ENCODE measurements around the gene PCDHB1. TPM values are rescaled to one million over a fixed set of nuclear protein-coding genes. Genes with fewer than 3 reads are reported as not detected.

Gene PCDHB1
- total RNA-seq, 1 experiment from 2014 or later: not detected

DNA sequence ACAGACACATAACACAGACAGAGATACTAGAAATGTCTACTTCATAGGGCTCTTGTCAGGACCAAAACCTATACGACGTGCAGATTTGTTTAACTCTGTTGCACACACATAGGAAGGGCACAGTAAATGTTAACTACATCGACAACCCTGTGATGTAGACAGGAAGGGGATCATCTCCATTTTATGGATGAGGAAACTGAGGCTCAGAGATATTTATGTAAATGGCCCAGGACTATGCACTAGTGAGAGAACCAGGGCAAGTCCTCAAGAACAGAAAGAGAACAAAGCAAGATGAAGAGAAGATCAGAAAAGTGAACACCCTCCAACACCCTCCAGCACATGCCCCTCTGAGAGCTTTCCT lies 48.6 kb upstream of the PCDHB1 start:
- peaks cover 16% of the 10 kb centered on the region; the same call in 1 of the 2 replicates for H3K4me1 ChIP-seq (replicated peaks; ENCODE audit: insufficient read depth)
- peaks cover 9% of the 10 kb centered on the region; the same call in 1 of the 2 replicates for H3F3A ChIP-seq (ENCODE audit: insufficient read depth, low read depth)
- no peaks in the 10 kb centered on the region for H3K79me2 ChIP-seq (ENCODE audit: low read depth)
- no peaks in the 10 kb centered on the region for H3K27me3 ChIP-seq (ENCODE audit: insufficient read depth, low read depth)
- POLR2A ChIA-PET (ENCODE audit: unreplicated experiment): no interaction called here
- H4K20me1 ChIP-seq (ENCODE audit: insufficient read depth): no peaks in the 10 kb centered on the region
- no peak for TF ChIP-seq EZH2 (IDR thresholded peaks at IDR 0.05; ENCODE audit: low read depth)
- TF ChIP-seq, protein P1, sequence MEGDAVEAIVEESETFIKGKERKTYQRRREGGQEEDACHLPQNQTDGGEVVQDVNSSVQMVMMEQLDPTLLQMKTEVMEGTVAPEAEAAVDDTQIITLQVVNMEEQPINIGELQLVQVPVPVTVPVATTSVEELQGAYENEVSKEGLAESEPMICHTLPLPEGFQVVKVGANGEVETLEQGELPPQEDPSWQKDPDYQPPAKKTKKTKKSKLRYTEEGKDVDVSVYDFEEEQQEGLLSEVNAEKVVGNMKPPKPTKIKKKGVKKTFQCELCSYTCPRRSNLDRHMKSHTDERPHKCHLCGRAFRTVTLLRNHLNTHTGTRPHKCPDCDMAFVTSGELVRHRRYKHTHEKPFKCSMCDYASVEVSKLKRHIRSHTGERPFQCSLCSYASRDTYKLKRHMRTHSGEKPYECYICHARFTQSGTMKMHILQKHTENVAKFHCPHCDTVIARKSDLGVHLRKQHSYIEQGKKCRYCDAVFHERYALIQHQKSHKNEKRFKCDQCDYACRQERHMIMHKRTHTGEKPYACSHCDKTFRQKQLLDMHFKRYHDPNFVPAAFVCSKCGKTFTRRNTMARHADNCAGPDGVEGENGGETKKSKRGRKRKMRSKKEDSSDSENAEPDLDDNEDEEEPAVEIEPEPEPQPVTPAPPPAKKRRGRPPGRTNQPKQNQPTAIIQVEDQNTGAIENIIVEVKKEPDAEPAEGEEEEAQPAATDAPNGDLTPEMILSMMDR (conservative IDR thresholded peaks at IDR 0.05): no peak
- DNase-seq: no peak
- BruUV-seq (replicated peaks): no TSS peak
- no peaks in the 10 kb centered on the region; the same call in 1 of the 2 replicates for H3K9me2 ChIP-seq (ENCODE audit: insufficient read depth)
- intact Hi-C loops (cut with micrococcal nuclease; ENCODE audit: unreplicated experiment): no loop called here
- CTCF ChIA-PET: no interaction called here
- H3K9me3 ChIP-seq (ENCODE audit: insufficient read depth, low read depth): no peaks in the 10 kb centered on the region
- no peak overlapping the region for H3K4me3 ChIP-seq
- H3K36me3 ChIP-seq (ENCODE audit: low read depth): no peaks in the 10 kb centered on the region
- no peak overlapping the region for H3K27ac ChIP-seq
- H2AFZ ChIP-seq: no peak overlapping the region
- H3K4me2 ChIP-seq: no peak overlapping the region

DNA sequence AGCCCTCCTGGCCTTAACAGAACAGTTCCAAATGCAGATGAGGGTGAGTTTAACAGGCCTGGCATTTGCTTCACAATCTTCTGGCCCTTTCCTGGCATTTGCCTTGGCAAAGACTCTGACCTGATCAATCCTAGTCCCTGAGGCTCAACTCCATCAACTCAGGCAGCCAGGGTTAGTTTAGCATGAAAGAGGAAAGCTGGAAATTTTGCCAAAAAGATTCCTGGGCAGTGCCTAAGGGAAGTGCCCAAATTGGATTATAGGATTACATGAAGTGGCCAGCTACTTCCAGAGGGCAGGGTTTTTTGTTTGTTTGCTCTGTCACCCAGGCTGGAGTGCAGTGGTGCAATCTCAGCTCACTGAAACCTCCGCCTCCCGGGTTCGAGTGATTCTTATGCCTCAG lies 48.1 kb upstream of the PCDHB1 start:
- H3K9me3 ChIP-seq (ENCODE audit: insufficient read depth, low read depth): no peaks in the 10 kb centered on the region
- H3K4me3 ChIP-seq: no peak overlapping the region
- H3K9me2 ChIP-seq (ENCODE audit: insufficient read depth): no peaks in the 10 kb centered on the region; the same call in 1 of the 2 replicates
- no TSS peak for BruUV-seq (replicated peaks)
- no peak overlapping the region for H2AFZ ChIP-seq
- peaks cover 9% of the 10 kb centered on the region; the same call in 1 of the 2 replicates for H3F3A ChIP-seq (ENCODE audit: insufficient read depth, low read depth)
- CTCF ChIA-PET: no interaction called here
- POLR2A ChIA-PET (ENCODE audit: unreplicated experiment): no interaction called here
- peaks cover 16% of the 10 kb centered on the region; the same call in 1 of the 2 replicates for H3K4me1 ChIP-seq (replicated peaks; ENCODE audit: insufficient read depth)
- no peak overlapping the region for H3K4me2 ChIP-seq
- H3K27me3 ChIP-seq (ENCODE audit: insufficient read depth, low read depth): no peaks in the 10 kb centered on the region
- DNase-seq: no peak
- TF ChIP-seq, protein P1 (conservative IDR thresholded peaks at IDR 0.05): no peak
- TF ChIP-seq EZH2 (IDR thresholded peaks at IDR 0.05; ENCODE audit: low read depth): no peak
- peak overlapping the region; percentile 69 for H3K27ac ChIP-seq
- no peaks in the 10 kb centered on the region for H3K36me3 ChIP-seq (ENCODE audit: low read depth)
- no peaks in the 10 kb centered on the region for H4K20me1 ChIP-seq (ENCODE audit: insufficient read depth)
- H3K79me2 ChIP-seq (ENCODE audit: low read depth): no peaks in the 10 kb centered on the region
- intact Hi-C loops (cut with micrococcal nuclease; ENCODE audit: unreplicated experiment): no loop called here

DNA sequence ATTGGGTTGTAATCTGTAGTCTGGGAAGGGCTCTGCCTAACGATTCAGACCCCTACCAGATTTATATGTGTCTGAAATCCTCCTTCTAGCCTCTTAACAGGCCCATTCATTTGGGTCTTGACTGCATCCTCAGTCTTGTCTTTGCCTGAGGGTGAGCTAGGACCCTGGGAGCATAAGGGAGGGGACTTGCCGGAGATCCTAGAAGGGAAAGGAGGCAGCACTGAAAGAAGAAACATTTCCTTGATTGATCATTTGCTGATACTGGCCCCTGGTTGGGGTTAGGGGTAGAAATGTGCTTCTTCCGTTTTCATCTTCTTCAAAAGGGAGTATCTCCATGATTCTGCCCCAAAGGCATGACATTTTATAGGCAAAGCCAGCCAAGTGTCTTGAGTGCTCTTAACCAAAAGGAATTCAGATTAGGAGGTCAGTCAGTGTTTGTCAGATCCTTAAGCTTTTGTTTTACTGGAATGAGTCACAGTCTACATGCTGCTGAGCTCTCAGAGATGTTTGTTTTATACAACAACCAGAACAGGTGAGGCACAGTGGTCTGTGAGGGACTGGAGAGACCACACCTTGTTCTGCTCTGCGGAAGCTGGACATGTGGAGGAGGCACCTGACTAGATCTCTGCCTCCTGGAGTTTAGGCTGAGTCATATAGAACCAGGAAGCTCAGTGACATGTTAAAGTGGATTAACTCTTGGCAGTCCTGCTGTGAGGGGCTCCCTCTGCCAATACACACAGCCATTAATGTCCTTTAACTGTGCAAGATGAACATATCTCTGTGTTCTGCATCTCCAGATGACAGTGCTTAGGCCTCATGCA lies 47.2 kb upstream of the PCDHB1 start:
- Histone ChIP-seq H3K4me3 (no peak overlapping the region), H3K4me2 (peak overlapping the region; percentile 47; the same call in 1 of the 2 replicates), H3K9me3 (ENCODE audit: insufficient read depth, low read depth) (no peaks in the 10 kb centered on the region), H3K27me3 (ENCODE audit: insufficient read depth, low read depth) (no peaks in the 10 kb centered on the region), H3K36me3 (ENCODE audit: low read depth) (no peaks in the 10 kb centered on the region), H3K79me2 (ENCODE audit: low read depth) (no peaks in the 10 kb centered on the region), H3K4me1 (replicated peaks; ENCODE audit: insufficient read depth) (peaks cover 16% of the 10 kb centered on the region; the same call in 1 of the 2 replicates), H3F3A (ENCODE audit: insufficient read depth, low read depth) (peaks cover 9% of the 10 kb centered on the region; the same call in 1 of the 2 replicates), H4K20me1 (ENCODE audit: insufficient read depth) (no peaks in the 10 kb centered on the region), H3K9me2 (ENCODE audit: insufficient read depth) (no peaks in the 10 kb centered on the region; the same call in 1 of the 2 replicates), H2AFZ (no peak overlapping the region), H3K27ac (peak overlapping the region; percentile 73)
- DNase-seq: peak; percentile 83 to 96
- TF ChIP-seq, protein P1 (conservative IDR thresholded peaks at IDR 0.05): no peak
- CTCF ChIA-PET: interaction anchor here (0.6 to 1.2 kb wide), 4 partner anchors 36 to 956 kb away, joined by 3 to 12 read pairs (median 3); partner anchors contain the start of gene PCDHAC1
- intact Hi-C loops (cut with micrococcal nuclease; ENCODE audit: unreplicated experiment): loop anchor here (1.0 to 2.0 kb wide), 4 partner anchors 16 to 615 kb away; partner anchors contain the start of genes DIAPH1 and PCDHAC2
- POLR2A ChIA-PET (ENCODE audit: unreplicated experiment): interaction anchor here (0.5 to 1.0 kb wide), 6 partner anchors 15 to 763 kb away, joined by 3 to 13 read pairs (median 4); partner anchors contain the start of gene PCDHAC1
- BruUV-seq (replicated peaks): TSS peak; percentile 46
